HFF-Myc (cell line): ENCODE results near the gene TNIP1.

Experiments
- DNase-seq: peaks from one replicate; pipeline ENCODE4 v3.0.0-alpha.2; 2011; ENCODE audit warnings: low read depth; ENCODE audit errors: extremely low read depth
- H3K4me3 ChIP-seq: replicated peaks from 2 replicates; pipeline ENCODE4 v1.5.1; 2011; ENCODE audit warnings: low read depth, mild to moderate bottlenecking, control low read depth, low read length
- CTCF ChIP-seq: IDR thresholded peaks from 2 replicates; pipeline ENCODE4 v1.5.1; 2012; ENCODE audit warnings: mild to moderate bottlenecking, low read depth, low read length, control low read depth; ENCODE audit errors: missing control alignments

The TNIP1 gene

GRCh38 chr5:151024440-151025249, 56.2 kb downstream of the TNIP1 start:
- DNase-seq: no peak
- no peak for TF ChIP-seq CTCF
- H3K4me3 ChIP-seq: no peak overlapping the region

- no peak for DNase-seq
- H3K4me3 ChIP-seq: no peak overlapping the region
- TF ChIP-seq CTCF: no peak
Observed at GRCh38 chr5:151023651-151024050, 57.2 kb downstream of the TNIP1 start.

GRCh38 chr5:151023047-151023615, 57.7 kb downstream of the TNIP1 start:
- no peak overlapping the region for H3K4me3 ChIP-seq
- no peak for DNase-seq
- no peak for TF ChIP-seq CTCF

GRCh38 chr5:151022511-151023018, 58.3 kb downstream of the TNIP1 start:
- no peak for TF ChIP-seq CTCF
- DNase-seq: no peak
- no peak overlapping the region for H3K4me3 ChIP-seq

- no peak for TF ChIP-seq CTCF
- no peak for DNase-seq
- H3K4me3 ChIP-seq: no peak overlapping the region
Observed at GRCh38 chr5:151021746-151022145, 59.1 kb downstream of the TNIP1 start.

- peak within 1 kb of the TSS; percentile 30 for H3K4me3 ChIP-seq
- TF ChIP-seq CTCF: no peak
Observed at GRCh38 chr5:151020304-151021110, 60.3 kb downstream of the TNIP1 start, which contains the start of gene GPX3. Gene GPX3 (plus strand): TSS chr5:151020591. CDS start chr5:151020655, 64 bp downstream.

More at GRCh38 chr5:151020304-151021110, 60.3 kb downstream of the TNIP1 start, which contains the start of gene GPX3:
- no peak for DNase-seq
